Measurements from ENCODE around the gene PARP8.

Gene PARP8

GRCh38 chr5:50709471-50709870 is 43.0 kb downstream of the PARP8 start:
- Histone ChIP-seq H3K27me3 (ENCODE audit: control insufficient read depth in 1 of 2, insufficient read depth in 2 of 2, low read length in 2 of 2) (no peaks in the 10 kb centered on the region), H3K4me3 (ENCODE audit: low read length in 2 of 2) (no peak overlapping the region), H3K4me1 (ENCODE audit: control insufficient read depth, insufficient read depth, low read length) (peaks cover 6% of the 10 kb centered on the region), H3K27ac (ENCODE audit: low read length) (no peak overlapping the region), H3K9me3 (ENCODE audit: control insufficient read depth in 2 of 2, low read length in 2 of 2) (no peaks in the 10 kb centered on the region), H3K9ac (ENCODE audit: low read length in 2 of 2) (no peak overlapping the region), H3K36me3 (ENCODE audit: control insufficient read depth in 2 of 2, insufficient read depth in 2 of 2, low read length in 2 of 2) (no peaks in the 10 kb centered on the region)

GRCh38 chr5:50710838-50711237 is 44.4 kb downstream of the PARP8 start:
- Histone ChIP-seq H3K27ac (ENCODE audit: low read length) (no peak overlapping the region), H3K4me3 (ENCODE audit: low read length in 2 of 2) (peak overlapping the region; percentile 3 to 40), H3K4me1 (ENCODE audit: control insufficient read depth, insufficient read depth, low read length) (peaks cover 6% of the 10 kb centered on the region), H3K36me3 (ENCODE audit: control insufficient read depth in 2 of 2, insufficient read depth in 2 of 2, low read length in 2 of 2) (no peaks in the 10 kb centered on the region), H3K9ac (ENCODE audit: low read length in 2 of 2) (no peak overlapping the region), H3K27me3 (ENCODE audit: control insufficient read depth in 1 of 2, insufficient read depth in 2 of 2, low read length in 2 of 2) (no peaks in the 10 kb centered on the region), H3K9me3 (ENCODE audit: control insufficient read depth in 2 of 2, low read length in 2 of 2) (no peaks in the 10 kb centered on the region)

DNA sequence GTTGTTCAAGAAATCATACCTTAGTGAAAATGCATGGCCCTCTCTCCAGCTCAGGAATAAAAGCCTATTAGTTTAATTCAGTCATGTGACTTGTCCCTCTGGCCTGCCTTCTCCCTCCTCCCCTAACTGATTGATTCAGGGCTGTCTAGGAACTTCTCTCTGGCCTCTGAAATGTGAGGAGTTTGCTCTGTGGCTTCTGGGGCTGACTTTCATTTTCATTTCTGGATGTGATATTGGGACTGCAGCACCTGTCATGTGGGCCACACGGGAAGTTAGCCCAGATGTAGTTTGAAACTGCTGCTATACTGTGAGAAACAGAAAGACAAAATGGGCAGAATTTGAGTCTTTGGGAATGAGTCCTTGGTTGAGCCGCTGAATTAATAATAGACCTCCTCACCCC is 44.8 kb downstream of the PARP8 start:
- Histone ChIP-seq H3K9me3 (ENCODE audit: control insufficient read depth in 2 of 2, low read length in 2 of 2) (no peaks in the 10 kb centered on the region), H3K9ac (ENCODE audit: low read length in 2 of 2) (no peak overlapping the region), H3K4me3 (ENCODE audit: low read length in 2 of 2) (peak overlapping the region; percentile 3 to 40), H3K27ac (ENCODE audit: low read length) (no peak overlapping the region), H3K36me3 (ENCODE audit: control insufficient read depth in 2 of 2, insufficient read depth in 2 of 2, low read length in 2 of 2) (no peaks in the 10 kb centered on the region), H3K4me1 (ENCODE audit: control insufficient read depth, insufficient read depth, low read length) (peaks cover 6% of the 10 kb centered on the region), H3K27me3 (ENCODE audit: control insufficient read depth in 1 of 2, insufficient read depth in 2 of 2, low read length in 2 of 2) (no peaks in the 10 kb centered on the region)

- Histone ChIP-seq H3K27ac (ENCODE audit: low read length) (no peak overlapping the region), H3K4me3 (ENCODE audit: low read length in 2 of 2) (no peak overlapping the region), H3K36me3 (ENCODE audit: control insufficient read depth in 2 of 2, insufficient read depth in 2 of 2, low read length in 2 of 2) (no peaks in the 10 kb centered on the region), H3K27me3 (ENCODE audit: control insufficient read depth in 1 of 2, insufficient read depth in 2 of 2, low read length in 2 of 2) (no peaks in the 10 kb centered on the region), H3K9me3 (ENCODE audit: control insufficient read depth in 2 of 2, low read length in 2 of 2) (no peaks in the 10 kb centered on the region), H3K4me1 (ENCODE audit: control insufficient read depth, insufficient read depth, low read length) (peaks cover 6% of the 10 kb centered on the region), H3K9ac (ENCODE audit: low read length in 2 of 2) (no peak overlapping the region)
Measured at GRCh38 chr5:50712479-50712878, 46.0 kb downstream of the PARP8 start.

DNA sequence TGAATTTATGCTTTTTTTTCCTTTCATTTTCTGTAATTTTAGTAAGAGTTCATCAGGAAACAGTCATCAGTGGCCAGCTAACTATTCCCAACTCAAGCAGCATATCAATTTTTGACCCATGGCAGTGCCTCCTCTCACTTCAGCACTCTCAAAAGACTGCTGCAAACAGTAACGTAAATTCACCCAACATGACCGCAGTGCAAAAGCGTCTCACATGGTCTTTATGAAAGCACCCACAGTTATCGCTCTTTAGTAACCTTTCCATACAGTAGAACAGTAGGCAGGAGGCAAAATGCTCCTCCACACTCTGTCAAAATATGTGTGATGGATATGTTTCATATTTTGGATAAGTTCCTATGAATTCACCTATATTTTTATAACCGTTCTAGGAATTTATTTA is 48.6 kb downstream of the PARP8 start:
- Histone ChIP-seq H3K4me1 (ENCODE audit: control insufficient read depth, insufficient read depth, low read length) (peaks cover 6% of the 10 kb centered on the region), H3K27me3 (ENCODE audit: control insufficient read depth in 1 of 2, insufficient read depth in 2 of 2, low read length in 2 of 2) (no peaks in the 10 kb centered on the region), H3K9ac (ENCODE audit: low read length in 2 of 2) (no peak overlapping the region), H3K4me3 (ENCODE audit: low read length in 2 of 2) (no peak overlapping the region), H3K27ac (ENCODE audit: low read length) (no peak overlapping the region), H3K9me3 (ENCODE audit: control insufficient read depth in 2 of 2, low read length in 2 of 2) (no peaks in the 10 kb centered on the region), H3K36me3 (ENCODE audit: control insufficient read depth in 2 of 2, insufficient read depth in 2 of 2, low read length in 2 of 2) (no peaks in the 10 kb centered on the region)

DNA sequence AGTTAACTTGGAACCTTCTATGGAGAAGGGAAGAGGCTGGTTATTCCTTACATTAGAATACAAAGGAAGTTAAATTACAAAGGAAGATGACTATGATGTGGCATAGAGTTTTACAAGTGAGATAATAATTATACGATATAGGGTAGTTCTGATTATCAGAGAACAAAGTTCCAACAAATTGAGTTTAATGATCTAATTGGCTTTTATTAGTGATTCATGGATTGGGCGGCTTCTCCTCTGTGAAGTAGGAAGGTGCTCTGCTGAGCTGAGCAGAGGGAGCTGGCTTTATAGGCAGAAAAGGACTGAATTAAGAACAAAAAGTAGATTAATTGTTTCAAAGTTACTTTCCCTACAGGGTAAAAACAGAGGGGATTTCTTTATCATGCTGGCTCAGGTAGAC is 49.7 kb downstream of the PARP8 start:
- no peaks in the 10 kb centered on the region for H3K36me3 ChIP-seq (ENCODE audit: control insufficient read depth in 2 of 2, insufficient read depth in 2 of 2, low read length in 2 of 2)
- H3K9ac ChIP-seq (ENCODE audit: low read length in 2 of 2), result no peak overlapping the region
- peaks cover 5% of the 10 kb centered on the region for H3K4me1 ChIP-seq (ENCODE audit: control insufficient read depth, insufficient read depth, low read length)
- no peak overlapping the region for H3K27ac ChIP-seq (ENCODE audit: low read length)
- H3K27me3 ChIP-seq (ENCODE audit: control insufficient read depth in 1 of 2, insufficient read depth in 2 of 2, low read length in 2 of 2), result no peaks in the 10 kb centered on the region
- no peak overlapping the region for H3K4me3 ChIP-seq (ENCODE audit: low read length in 2 of 2)
- no peaks in the 10 kb centered on the region for H3K9me3 ChIP-seq (ENCODE audit: control insufficient read depth in 2 of 2, low read length in 2 of 2)

DNA sequence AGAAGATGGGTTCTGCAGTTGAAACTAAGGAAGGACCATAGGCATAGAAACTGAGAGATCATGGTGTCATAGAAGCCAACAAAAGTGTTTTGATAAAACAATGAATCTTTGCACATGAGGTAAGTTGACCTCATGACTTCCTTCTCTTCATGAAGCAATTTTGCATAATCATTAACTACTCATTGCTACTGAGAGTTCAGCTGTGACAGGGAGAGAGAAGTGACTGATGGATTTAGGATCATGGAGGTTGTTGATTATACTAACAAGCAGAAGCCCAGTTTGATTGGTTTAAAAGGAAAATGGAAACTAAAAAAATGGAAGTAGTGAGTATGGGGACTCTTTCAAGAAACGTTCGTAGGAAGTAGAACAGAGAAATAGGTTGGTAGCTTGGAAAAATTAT is 51.2 kb downstream of the PARP8 start:
- Histone ChIP-seq H3K4me3 (ENCODE audit: low read length in 2 of 2) (no peak overlapping the region), H3K4me1 (ENCODE audit: control insufficient read depth, insufficient read depth, low read length) (no peaks in the 10 kb centered on the region), H3K27ac (ENCODE audit: low read length) (no peak overlapping the region), H3K9me3 (ENCODE audit: control insufficient read depth in 2 of 2, low read length in 2 of 2) (no peaks in the 10 kb centered on the region), H3K9ac (ENCODE audit: low read length in 2 of 2) (no peak overlapping the region), H3K27me3 (ENCODE audit: control insufficient read depth in 1 of 2, insufficient read depth in 2 of 2, low read length in 2 of 2) (no peaks in the 10 kb centered on the region), H3K36me3 (ENCODE audit: control insufficient read depth in 2 of 2, insufficient read depth in 2 of 2, low read length in 2 of 2) (no peaks in the 10 kb centered on the region)

GRCh38 chr5:50720061-50720710 is 53.7 kb downstream of the PARP8 start:
- H3K9me3 ChIP-seq (ENCODE audit: control insufficient read depth in 2 of 2, low read length in 2 of 2), result no peaks in the 10 kb centered on the region
- no peaks in the 10 kb centered on the region for H3K36me3 ChIP-seq (ENCODE audit: control insufficient read depth in 2 of 2, insufficient read depth in 2 of 2, low read length in 2 of 2)
- H3K27ac ChIP-seq (ENCODE audit: low read length), result no peak overlapping the region
- H3K4me3 ChIP-seq (ENCODE audit: low read length in 2 of 2), result no peak overlapping the region
- H3K9ac ChIP-seq (ENCODE audit: low read length in 2 of 2), result no peak overlapping the region
- H3K27me3 ChIP-seq (ENCODE audit: control insufficient read depth in 1 of 2, insufficient read depth in 2 of 2, low read length in 2 of 2), result no peaks in the 10 kb centered on the region
- no peaks in the 10 kb centered on the region for H3K4me1 ChIP-seq (ENCODE audit: control insufficient read depth, insufficient read depth, low read length)

DNA sequence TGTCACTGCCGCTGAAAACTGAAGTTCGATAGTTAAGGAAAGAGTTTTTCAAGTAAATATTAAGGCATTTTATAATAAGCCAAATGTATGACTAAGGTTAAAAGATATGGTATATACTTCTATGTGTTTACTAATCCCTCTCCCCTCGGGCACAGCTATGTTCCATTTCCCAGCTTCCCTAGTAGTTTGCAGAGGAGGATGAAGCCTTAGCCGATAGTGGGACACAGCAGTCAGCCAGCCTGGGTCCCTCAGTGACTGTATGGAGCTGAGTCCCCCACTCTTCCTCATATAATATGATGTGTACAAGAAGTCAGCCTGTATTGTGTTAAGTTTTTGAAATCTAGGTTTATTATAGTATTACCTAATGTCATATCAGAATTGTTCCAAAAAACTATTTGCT is 55.8 kb downstream of the PARP8 start:
- H3K4me1 ChIP-seq (ENCODE audit: control insufficient read depth, insufficient read depth, low read length), result peaks cover 8% of the 10 kb centered on the region
- no peaks in the 10 kb centered on the region for H3K27me3 ChIP-seq (ENCODE audit: control insufficient read depth in 1 of 2, insufficient read depth in 2 of 2, low read length in 2 of 2)
- H3K9me3 ChIP-seq (ENCODE audit: control insufficient read depth in 2 of 2, low read length in 2 of 2), result no peaks in the 10 kb centered on the region
- no peak overlapping the region for H3K9ac ChIP-seq (ENCODE audit: low read length in 2 of 2)
- H3K27ac ChIP-seq (ENCODE audit: low read length), result no peak overlapping the region
- H3K36me3 ChIP-seq (ENCODE audit: control insufficient read depth in 2 of 2, insufficient read depth in 2 of 2, low read length in 2 of 2), result no peaks in the 10 kb centered on the region
- no peak overlapping the region for H3K4me3 ChIP-seq (ENCODE audit: low read length in 2 of 2)

DNA sequence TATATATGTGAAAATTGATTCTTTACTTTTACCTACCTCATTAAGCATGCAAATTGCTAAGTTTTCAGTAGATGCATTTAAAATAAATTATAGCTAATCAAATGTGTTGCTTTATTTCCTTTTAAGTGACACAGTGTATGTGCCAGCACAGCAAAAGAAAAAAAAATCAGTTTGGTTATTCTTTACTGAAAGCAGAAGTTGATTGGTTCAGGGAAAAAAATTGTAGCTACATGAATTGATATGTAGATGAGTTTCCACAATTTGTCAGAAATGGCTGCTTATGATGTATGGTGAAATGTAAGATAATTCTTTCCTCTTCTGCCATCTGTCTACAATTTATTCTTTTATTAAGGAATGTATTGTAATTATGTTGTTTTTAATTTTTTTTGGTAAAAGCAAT is 57.8 kb downstream of the PARP8 start:
- H3K9ac ChIP-seq (ENCODE audit: low read length in 2 of 2), result no peak overlapping the region

DNA sequence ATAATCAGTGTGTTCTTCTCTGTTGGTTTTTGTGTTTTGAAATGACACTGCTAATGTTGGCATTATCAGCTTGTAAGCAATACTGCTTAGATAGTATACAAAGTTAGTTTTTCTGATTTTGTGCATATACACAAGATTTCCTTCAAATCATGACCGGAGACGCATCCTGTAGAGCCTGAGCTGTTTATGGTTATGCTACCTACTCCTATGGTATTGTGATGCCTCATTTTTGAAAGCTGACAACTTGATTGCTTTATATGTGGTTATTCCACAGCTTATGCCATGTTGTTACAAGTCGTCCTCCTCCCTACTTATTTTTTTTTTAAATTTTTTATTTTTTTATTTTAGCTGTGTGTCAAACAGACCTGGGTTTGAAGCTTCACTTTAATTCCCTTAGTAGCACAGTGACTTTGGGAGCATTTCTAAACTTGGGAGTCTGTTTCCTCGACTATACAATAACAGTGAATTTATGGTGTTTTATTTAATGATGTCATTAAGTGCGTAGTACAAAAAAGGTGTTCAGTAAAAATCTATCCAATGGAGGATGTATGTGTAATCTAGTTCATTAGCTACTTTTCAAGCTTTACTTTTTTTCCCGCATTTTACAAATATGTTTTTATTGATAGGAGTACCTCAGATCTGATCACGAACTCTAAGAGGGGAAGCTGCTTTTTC is 59.5 kb downstream of the PARP8 start:
- Histone ChIP-seq H3K9ac (ENCODE audit: low read length in 2 of 2) (no peak overlapping the region), H3K9me3 (ENCODE audit: control insufficient read depth in 2 of 2, low read length in 2 of 2) (no peaks in the 10 kb centered on the region), H3K36me3 (ENCODE audit: control insufficient read depth in 2 of 2, insufficient read depth in 2 of 2, low read length in 2 of 2) (no peaks in the 10 kb centered on the region), H3K4me1 (ENCODE audit: control insufficient read depth, insufficient read depth, low read length) (peaks cover 8% of the 10 kb centered on the region), H3K27ac (ENCODE audit: low read length) (no peak overlapping the region), H3K4me3 (ENCODE audit: low read length in 2 of 2) (no peak overlapping the region), H3K27me3 (ENCODE audit: control insufficient read depth in 1 of 2, insufficient read depth in 2 of 2, low read length in 2 of 2) (no peaks in the 10 kb centered on the region)

More for the DNA sequence above, 57.8 kb downstream of the PARP8 start:
- H3K27me3 ChIP-seq (ENCODE audit: control insufficient read depth in 1 of 2, insufficient read depth in 2 of 2, low read length in 2 of 2), result no peaks in the 10 kb centered on the region
- H3K27ac ChIP-seq (ENCODE audit: low read length), result no peak overlapping the region
- H3K36me3 ChIP-seq (ENCODE audit: control insufficient read depth in 2 of 2, insufficient read depth in 2 of 2, low read length in 2 of 2), result no peaks in the 10 kb centered on the region
- H3K4me3 ChIP-seq (ENCODE audit: low read length in 2 of 2), result no peak overlapping the region
- peaks cover 8% of the 10 kb centered on the region for H3K4me1 ChIP-seq (ENCODE audit: control insufficient read depth, insufficient read depth, low read length)
- no peaks in the 10 kb centered on the region for H3K9me3 ChIP-seq (ENCODE audit: control insufficient read depth in 2 of 2, low read length in 2 of 2)
